Endothelial cell of umbilical vein (primary cell): Measurements from ENCODE around the gene CREG1. TPM values are rescaled to one million over a fixed set of nuclear protein-coding genes. Genes with fewer than 3 reads are reported as not detected.

ENCODE experiments used
- BruUV-seq: library from RNA; stranded (reverse); fragments of 400-500 nt; replicated peaks from 2 replicates; lab custom pipeline; 2021; lab: Mats Ljungman, UMichigan
- CTCF ChIA-PET: fragments of 300-600, 350-600 bp; sonication (Branson Sonifier 250); formaldehyde crosslinking; loops from one replicate; lab custom pipeline; 2021; ENCODE audit warnings: antibody characterized with exemption, inconsistent platforms; lab: Charles Lee
- POLR2A ChIA-PET: fragments of 300-600, 350-600 bp; sonication (Branson Sonifier 250); formaldehyde crosslinking; loops from one replicate; lab custom pipeline; 2021; ENCODE audit warnings: antibody characterized with exemption, inconsistent platforms; lab: Charles Lee
- DNase-seq: peaks from one replicate; pipeline ENCODE4 v3.0.0-alpha.2; 2011; ENCODE audit warnings: low read depth, low spot score
- FAIRE-seq: peaks from 2 replicates; lab custom pipeline; 2011; peaks lifted over from hg19 to GRCh38; lab: Jason Lieb, UNC
- H2AFZ ChIP-seq: 2 replicates; pipeline ENCODE4 v1.6.0; 2012; ENCODE audit warnings: low read depth, low read length, control low read depth, inconsistent platforms
- H3K27ac ChIP-seq: 2 replicates; pipeline ENCODE4 v1.5.1; 2011; ENCODE audit warnings: low read depth, mild to moderate bottlenecking, control low read depth, low read length, moderate library complexity; ENCODE audit not compliant: insufficient read depth
- H3K27me3 ChIP-seq, 2 experiments: 2 replicates each; pipeline versions ENCODE4 v1.6.0 to v1.6.1; 2011; ENCODE audit warnings: low read length in 2 of 2, mixed read lengths in 1 of 2; ENCODE audit not compliant: control insufficient read depth in 2 of 2, insufficient read depth in 2 of 2
- H3K36me3 ChIP-seq, 2 experiments: 2 replicates in 1 of 2; 3 replicates in 1 of 2; pipeline ENCODE4 v1.5.1; 2011; ENCODE audit warnings: low read length in 2 of 2, mild to moderate bottlenecking in 1 of 2, moderate library complexity in 1 of 2; ENCODE audit not compliant: control insufficient read depth in 2 of 2, insufficient read depth in 2 of 2; ENCODE audit errors: extremely low read depth in 1 of 2
- H3K4me1 ChIP-seq: 3 replicates; pipeline ENCODE4 v1.5.1; 2011; ENCODE audit warnings: mild to moderate bottlenecking, low read length; ENCODE audit not compliant: control insufficient read depth, insufficient read depth; ENCODE audit errors: extremely low read depth
- H3K4me2 ChIP-seq: 2 replicates; pipeline ENCODE4 v1.6.1; 2011; ENCODE audit warnings: low read length, control low read depth, mixed read lengths; ENCODE audit not compliant: insufficient read depth
- H3K4me3 ChIP-seq, 3 experiments: fragments of 200-600 bp in 1 of 3; sonication (generic), shearing (Covaris generic) in 1 of 3; replicated peaks in 1 of 3; 2 replicates each; pipeline ENCODE4 v1.5.1; 2011 to 2016; ENCODE audit warnings: control low read depth in 3 of 3, low read length in 3 of 3, mild to moderate bottlenecking in 2 of 3, inconsistent platforms in 1 of 3, low read depth in 1 of 3, moderate library complexity in 1 of 3; ENCODE audit not compliant: insufficient read depth in 1 of 3
- H3K79me2 ChIP-seq: 2 replicates; pipeline ENCODE4 v1.6.0; 2012; ENCODE audit warnings: low read length, inconsistent platforms; ENCODE audit not compliant: control insufficient read depth, insufficient read depth
- H3K9ac ChIP-seq: replicated peaks from 2 replicates; pipeline ENCODE3; 2011; ENCODE audit warnings: low read length, control low read depth; ENCODE audit not compliant: insufficient read depth; ENCODE audit errors: extremely low read depth
- H3K9me1 ChIP-seq: replicated peaks from 3 replicates; pipeline ENCODE4 v1.6.0; 2011; ENCODE audit warnings: mild to moderate bottlenecking, low read length; ENCODE audit not compliant: control insufficient read depth, insufficient read depth; ENCODE audit errors: extremely low read depth
- H3K9me3 ChIP-seq: replicated peaks from 2 replicates; pipeline ENCODE4 v1.5.1; 2012; ENCODE audit warnings: low read length, inconsistent platforms; ENCODE audit not compliant: control insufficient read depth, insufficient read depth
- H4K20me1 ChIP-seq: replicated peaks from 2 replicates; pipeline ENCODE3; 2011; ENCODE audit warnings: mild to moderate bottlenecking, low read length; ENCODE audit not compliant: control insufficient read depth, insufficient read depth; ENCODE audit errors: extremely low read depth
- EZH2 ChIP-seq: IDR thresholded peaks from 2 replicates; pipeline ENCODE4 v1.6.1; 2012; ENCODE audit warnings: borderline replicate concordance, low read depth, mild to moderate bottlenecking, moderate library complexity, low read length, inconsistent platforms; ENCODE audit not compliant: severe bottlenecking
- FOS ChIP-seq: IDR thresholded peaks from 2 replicates; pipeline ENCODE4 v1.6.1; 2011; ENCODE audit warnings: mild to moderate bottlenecking, low read length, moderate library complexity, borderline replicate concordance; ENCODE audit not compliant: insufficient read depth
- GATA2 ChIP-seq: IDR thresholded peaks from 2 replicates; pipeline ENCODE4 v1.7.0; 2011; ENCODE audit warnings: low read depth, mild to moderate bottlenecking, moderate library complexity, mixed read lengths, low read length; ENCODE audit not compliant: insufficient read length, insufficient read depth
- JUN ChIP-seq: IDR thresholded peaks from 2 replicates; pipeline ENCODE4 v1.6.1; 2011; ENCODE audit warnings: borderline replicate concordance, low read depth; ENCODE audit not compliant: insufficient read length, insufficient read depth
- MYC ChIP-seq: IDR thresholded peaks from one replicate; pipeline ENCODE4 v1.6.1; 2011; ENCODE audit warnings: mild to moderate bottlenecking, low read depth, low read length
- POLR2A ChIP-seq: IDR thresholded peaks from 2 replicates; pipeline ENCODE4 v1.6.1; 2012; ENCODE audit warnings: low read depth, mild to moderate bottlenecking, control low read depth, low read length
- POLR2AphosphoS5 ChIP-seq: IDR thresholded peaks from 2 replicates; pipeline ENCODE4 v1.6.1; 2012; ENCODE audit warnings: low read depth, mild to moderate bottlenecking, control low read depth, low read length, moderate library complexity; ENCODE audit not compliant: insufficient read depth
- dilution Hi-C: fragments of 300-500 bp; cut with MboI; formaldehyde crosslinking; loops from one replicate; pipeline ENCODE4 v1.15.0; 2019; ENCODE audit warnings: low sequenced_read_pairs; ENCODE audit not compliant: extremely low pct_ligation_motif_present
- intact Hi-C: fragments of 100-400 bp; cut with micrococcal nuclease; formaldehyde crosslinking; loops from one replicate; pipeline ENCODE4 v1.10.0; 2022
- polyA plus RNA-seq, 4 experiments: library from polyadenylated mRNA; depleted of rRNA in 3 of 4; stranded (reverse) in 3 of 4; unstranded in 1 of 4; fragments of >200 nt; gene quantifications; 2 replicates each; pipeline versions ENCODE4 v1.2.1 to v1.2.3, GENCODE V29; 2011 to 2012; ENCODE audit warnings: missing spikeins in 1 of 4
- total RNA-seq: library from RNA; stranded (reverse); gene quantifications from 2 replicates; pipeline ENCODE4 v1.2.3, GENCODE V29; 2021
- TF ChIP-seq, protein P1 (sequence below), 2 donors: IDR thresholded peaks; 1 replicate in 1 of 2; 2 replicates in 1 of 2; pipeline ENCODE4 v1.5.1; 2011; ENCODE audit warnings: low read length in 2 of 2, mild to moderate bottlenecking in 2 of 2, moderate library complexity in 2 of 2, control low read depth in 1 of 2, inconsistent platforms in 1 of 2, low read depth in 1 of 2; ENCODE audit not compliant: insufficient read depth in 1 of 2; ENCODE audit errors: extremely low read depth in 1 of 2
- TF ChIP-seq, protein P2 (sequence below): IDR thresholded peaks from 2 replicates; pipeline ENCODE4 v1.6.1; 2011; ENCODE audit not compliant: insufficient read depth, insufficient read length

The CREG1 gene
- total and polyA plus RNA-seq, 2 donors (not counting 3 experiments of a cell fraction or from before 2014, with no cell fraction given), result 10.3 to 15.8 TPM

DNA sequence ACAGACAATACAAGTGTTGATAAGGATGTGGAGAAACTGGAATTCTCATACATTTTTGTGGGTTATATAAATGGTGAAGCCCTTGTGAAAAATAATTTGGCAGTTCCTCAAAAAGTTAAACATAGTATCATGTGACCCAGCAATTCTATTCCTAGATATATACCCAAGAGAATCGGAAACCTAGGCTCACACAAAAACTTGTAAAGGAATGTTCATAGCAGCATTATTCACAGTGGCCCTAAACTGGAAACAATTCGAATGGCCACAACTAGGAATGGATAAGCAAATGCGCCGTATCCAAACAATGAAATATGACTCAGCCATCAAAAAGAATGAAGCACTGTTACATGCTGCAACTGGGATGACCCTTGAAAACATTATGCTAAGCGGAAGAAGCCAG, 31.3 kb downstream of the CREG1 start:
- ChIA-PET POLR2A (no interaction called here), CTCF (interaction anchor here (1.5 kb wide), 1 partner anchor 11 kb away, joined by 4 read pairs; no protein-coding TSS in a partner anchor)
- DNase-seq (no peak), FAIRE-seq (no peak)
- Histone ChIP-seq H4K20me1 (no peaks in the 10 kb centered on the region), H3K27ac (no peak overlapping the region), H3K27me3 (peaks cover 0 to 1% of the 10 kb centered on the region in 2 experiments), H3K4me1 (no peaks in the 10 kb centered on the region), H3K9ac (no peak overlapping the region), H2AFZ (no peak overlapping the region), H3K4me3 (no peak overlapping the region), H3K36me3 (no peaks in the 10 kb centered on the region), H3K4me2 (no peak overlapping the region), H3K79me2 (no peaks in the 10 kb centered on the region), H3K9me3 (no peaks in the 10 kb centered on the region), H3K9me1 (no peaks in the 10 kb centered on the region)
- no peak for TF ChIP-seq MYC
- TF ChIP-seq EZH2, result no peak
- TF ChIP-seq, protein P1, sequence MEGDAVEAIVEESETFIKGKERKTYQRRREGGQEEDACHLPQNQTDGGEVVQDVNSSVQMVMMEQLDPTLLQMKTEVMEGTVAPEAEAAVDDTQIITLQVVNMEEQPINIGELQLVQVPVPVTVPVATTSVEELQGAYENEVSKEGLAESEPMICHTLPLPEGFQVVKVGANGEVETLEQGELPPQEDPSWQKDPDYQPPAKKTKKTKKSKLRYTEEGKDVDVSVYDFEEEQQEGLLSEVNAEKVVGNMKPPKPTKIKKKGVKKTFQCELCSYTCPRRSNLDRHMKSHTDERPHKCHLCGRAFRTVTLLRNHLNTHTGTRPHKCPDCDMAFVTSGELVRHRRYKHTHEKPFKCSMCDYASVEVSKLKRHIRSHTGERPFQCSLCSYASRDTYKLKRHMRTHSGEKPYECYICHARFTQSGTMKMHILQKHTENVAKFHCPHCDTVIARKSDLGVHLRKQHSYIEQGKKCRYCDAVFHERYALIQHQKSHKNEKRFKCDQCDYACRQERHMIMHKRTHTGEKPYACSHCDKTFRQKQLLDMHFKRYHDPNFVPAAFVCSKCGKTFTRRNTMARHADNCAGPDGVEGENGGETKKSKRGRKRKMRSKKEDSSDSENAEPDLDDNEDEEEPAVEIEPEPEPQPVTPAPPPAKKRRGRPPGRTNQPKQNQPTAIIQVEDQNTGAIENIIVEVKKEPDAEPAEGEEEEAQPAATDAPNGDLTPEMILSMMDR (IDR thresholded peaks at IDR 0.05; ENCODE audit: extremely low read depth in 1 of 2, insufficient read depth in 1 of 2, low read depth in 1 of 2, low read length in 2 of 2), result no peak
- TF ChIP-seq GATA2, result no peak
- TF ChIP-seq, protein P2, sequence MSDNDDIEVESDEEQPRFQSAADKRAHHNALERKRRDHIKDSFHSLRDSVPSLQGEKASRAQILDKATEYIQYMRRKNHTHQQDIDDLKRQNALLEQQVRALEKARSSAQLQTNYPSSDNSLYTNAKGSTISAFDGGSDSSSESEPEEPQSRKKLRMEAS, result no peak
- no peak for TF ChIP-seq POLR2A
- TF ChIP-seq POLR2AphosphoS5, result no peak
- no peak for TF ChIP-seq JUN
- no peak for TF ChIP-seq FOS
- intact Hi-C loops (no loop called here), dilution Hi-C loops (no loop called here)
- no TSS peak for BruUV-seq
